Gastrocnemius medialis (tissue), 4 donors: ENCODE data around the gene PPP2R2C. TPM values are rescaled to one million over a fixed set of nuclear protein-coding genes. Genes with fewer than 3 reads are reported as not detected.

Experiments
- ATAC-seq, 2 donors: fragments of 150-250 bp; one replicate each; pipeline ENCODE4 v1.9.1; 2016
- DNase-seq, 2 donors: peaks; one replicate each; pipeline ENCODE4 v3.0.0-alpha.2; 2019
- H3K27ac ChIP-seq, 4 donors: fragments of 200-600 bp; sonication (generic); 1 replicate in 1 of 4; 2 replicates in 3 of 4; pipeline ENCODE4 v1.5.1; 2016 to 2018; ENCODE audit warnings: mild to moderate bottlenecking in 2 of 4, moderate library complexity in 1 of 4
- H3K27me3 ChIP-seq, 3 donors: fragments of 200-600 bp; sonication (generic) in 2 of 3; 1 replicate in 1 of 3; 2 replicates in 2 of 3; pipeline versions ENCODE4 v1.5.1 to v1.6.0; 2016 to 2019; ENCODE audit warnings: mild to moderate bottlenecking in 1 of 3, moderate library complexity in 1 of 3
- H3K36me3 ChIP-seq, 2 donors: fragments of 200-600 bp; sonication (generic) in 1 of 2; one replicate each; pipeline ENCODE4 v1.5.1; 2017 to 2018
- H3K4me1 ChIP-seq, 2 donors: fragments of 200-600 bp; sonication (generic) in 1 of 2; one replicate each; pipeline ENCODE4 v1.5.1; 2016 to 2017; ENCODE audit warnings: mild to moderate bottlenecking in 2 of 2
- H3K4me3 ChIP-seq, 4 donors: fragments of 200-600 bp; sonication (generic) in 3 of 4; 1 replicate in 1 of 4; 2 replicates in 3 of 4; pipeline ENCODE4 v1.5.1; 2016 to 2019; ENCODE audit warnings: mild to moderate bottlenecking in 2 of 4
- H3K9me3 ChIP-seq, 3 donors: fragments of 200-600 bp; sonication (generic) in 2 of 3; 1 replicate in 1 of 3; 2 replicates in 2 of 3; pipeline ENCODE4 v1.5.1; 2016 to 2019
- POLR2A ChIP-seq, 2 donors: fragments of 450-650 bp; IDR thresholded peaks; one replicate each; pipeline ENCODE4 v1.6.1; 2017; ENCODE audit warnings: antibody characterized with exemption in 2 of 2, mild to moderate bottlenecking in 2 of 2, moderate library complexity in 2 of 2
- in situ Hi-C, 4 donors: fragments of 200-750 bp; cut with MboI; loops; one replicate each; pipeline versions ENCODE4 v1.15.0 to v1.8.0; 2017; ENCODE audit warnings: low sequenced_read_pairs in 4 of 4
- intact Hi-C: fragments of 100-400 bp; cut with DNase I; formaldehyde crosslinking; loops from one replicate; pipeline ENCODE4 v1.15.1; 2023; ENCODE audit warnings: low total_unique reads
- total RNA-seq, 4 donors: library from RNA; depleted of rRNA; stranded (reverse); fragments of >200 nt; gene quantifications; one replicate each; pipeline versions ENCODE4 v1.1.0 to v1.2.3, GENCODE V29; 2016
- TF ChIP-seq, protein P1 (sequence below), 5 experiments: fragments of 450-650 bp in 3 of 5; fragments of 200-600 bp in 2 of 5; sonication (generic) in 2 of 5; IDR thresholded peaks in 4 of 5; conservative IDR thresholded peaks in 1 of 5; 1 replicate in 4 of 5; 2 replicates in 1 of 5; pipeline ENCODE4 v1.5.1; 2016 to 2019; ENCODE audit warnings: antibody characterized with exemption in 5 of 5, mild to moderate bottlenecking in 3 of 5, moderate library complexity in 3 of 5

PPP2R2C gene
- total RNA-seq, 4 donors from 2014 or later, result 0.44 to 2.7 (median 0.62) TPM

DNA sequence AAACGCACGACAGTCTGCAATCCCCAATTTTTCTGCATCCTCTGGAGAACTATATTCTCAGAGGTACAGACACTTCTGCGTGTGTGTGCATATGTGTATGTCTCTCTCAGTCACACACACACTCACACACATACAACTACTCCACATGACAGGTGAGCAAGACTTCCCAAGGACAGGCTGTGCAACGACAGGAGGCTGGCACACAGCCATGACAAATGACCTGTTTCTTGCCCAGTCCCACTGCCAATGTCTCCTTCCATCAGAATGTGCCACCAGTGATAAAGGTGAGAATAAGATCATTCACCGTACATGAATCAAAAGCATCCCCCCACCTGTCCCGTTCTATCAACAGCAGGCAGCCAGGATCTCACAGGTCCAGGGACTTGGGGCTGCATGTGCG lies 52.4 kb downstream of the PPP2R2C start:
- Histone ChIP-seq H3K9me3 (no peaks in the 10 kb centered on the region), H3K4me3 (no peak overlapping the region), H3K27ac (no peak overlapping the region), H3K27me3 (peaks cover 0 to 11% (median 0%) of the 10 kb centered on the region in 3 donors), H3K4me1 (no peaks in the 10 kb centered on the region), H3K36me3 (no peaks in the 10 kb centered on the region)
- in situ Hi-C loops, result no loop called here
- no peak for DNase-seq
- intact Hi-C loops, result no loop called here
- no peak for ATAC-seq
- TF ChIP-seq POLR2A (IDR thresholded peaks at IDR 0.05), result no peak
- TF ChIP-seq, protein P1, sequence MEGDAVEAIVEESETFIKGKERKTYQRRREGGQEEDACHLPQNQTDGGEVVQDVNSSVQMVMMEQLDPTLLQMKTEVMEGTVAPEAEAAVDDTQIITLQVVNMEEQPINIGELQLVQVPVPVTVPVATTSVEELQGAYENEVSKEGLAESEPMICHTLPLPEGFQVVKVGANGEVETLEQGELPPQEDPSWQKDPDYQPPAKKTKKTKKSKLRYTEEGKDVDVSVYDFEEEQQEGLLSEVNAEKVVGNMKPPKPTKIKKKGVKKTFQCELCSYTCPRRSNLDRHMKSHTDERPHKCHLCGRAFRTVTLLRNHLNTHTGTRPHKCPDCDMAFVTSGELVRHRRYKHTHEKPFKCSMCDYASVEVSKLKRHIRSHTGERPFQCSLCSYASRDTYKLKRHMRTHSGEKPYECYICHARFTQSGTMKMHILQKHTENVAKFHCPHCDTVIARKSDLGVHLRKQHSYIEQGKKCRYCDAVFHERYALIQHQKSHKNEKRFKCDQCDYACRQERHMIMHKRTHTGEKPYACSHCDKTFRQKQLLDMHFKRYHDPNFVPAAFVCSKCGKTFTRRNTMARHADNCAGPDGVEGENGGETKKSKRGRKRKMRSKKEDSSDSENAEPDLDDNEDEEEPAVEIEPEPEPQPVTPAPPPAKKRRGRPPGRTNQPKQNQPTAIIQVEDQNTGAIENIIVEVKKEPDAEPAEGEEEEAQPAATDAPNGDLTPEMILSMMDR (IDR thresholded peaks at IDR 0.05 in 4 of 5, conservative IDR thresholded peaks at IDR 0.05 in 1 of 5), result no peak

DNA sequence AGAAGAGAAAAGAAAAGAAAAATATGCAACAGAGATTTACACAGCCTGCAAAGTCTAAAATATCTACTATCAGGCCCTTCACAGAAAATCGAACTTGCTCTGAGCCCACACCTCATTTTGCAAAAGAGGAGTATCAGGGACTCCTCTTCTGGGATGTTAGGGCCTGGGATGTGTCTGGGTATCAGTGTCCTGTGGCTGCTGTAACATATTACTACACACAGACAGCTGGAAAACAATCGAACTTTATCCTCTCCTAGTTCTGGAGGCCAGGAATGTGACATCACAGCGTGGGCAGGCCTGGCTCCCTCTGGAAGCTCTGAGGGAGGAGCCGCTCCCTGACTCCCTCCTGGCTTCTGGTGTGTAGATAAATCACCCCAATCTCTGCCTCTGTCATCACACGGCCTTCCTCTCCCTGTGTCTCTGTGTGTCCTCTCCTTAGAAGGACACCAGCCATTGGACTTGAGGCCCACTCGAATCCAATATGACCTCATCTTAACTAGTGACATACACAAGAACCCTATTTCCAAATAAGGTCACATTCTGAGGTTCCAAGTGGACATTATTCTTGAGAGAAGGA lies 52.9 kb downstream of the PPP2R2C start:
- no peak for DNase-seq
- peaks cover 0 to 11% (median 0%) of the 10 kb centered on the region in 3 donors for H3K27me3 ChIP-seq

DNA sequence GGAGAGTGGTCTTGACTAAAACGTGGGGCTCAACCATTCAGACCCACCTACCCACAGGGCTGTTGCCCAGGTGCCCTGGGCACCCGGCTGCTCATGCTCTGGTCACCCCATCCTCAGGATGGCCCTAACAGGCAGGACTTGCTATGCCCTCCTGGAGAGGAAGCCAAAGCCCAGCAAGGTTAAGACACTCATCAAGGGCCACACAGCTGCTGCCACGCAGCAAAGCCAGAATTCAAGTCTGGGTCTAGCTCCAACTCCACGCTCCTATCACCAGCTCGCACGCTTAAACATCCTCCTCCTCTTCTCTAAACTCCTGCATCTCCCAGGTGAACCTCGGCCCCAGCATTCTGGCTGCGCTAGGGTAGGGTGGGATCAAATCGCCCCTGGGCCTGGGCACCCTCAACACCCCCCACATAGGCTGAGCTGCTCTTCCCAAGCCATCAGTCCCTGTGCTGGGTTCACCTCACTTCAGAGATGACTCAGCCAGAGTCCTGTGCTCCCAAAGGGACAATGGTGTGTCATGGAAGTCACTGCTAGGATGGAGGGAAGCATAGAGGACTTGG lies 54.1 kb downstream of the PPP2R2C start:
- Histone ChIP-seq H3K9me3 (no peaks in the 10 kb centered on the region), H3K27ac (no peak overlapping the region), H3K36me3 (no peaks in the 10 kb centered on the region), H3K4me1 (no peaks in the 10 kb centered on the region), H3K4me3 (no peak overlapping the region), H3K27me3 (peaks cover 0 to 11% (median 0%) of the 10 kb centered on the region in 3 donors)
- ATAC-seq (no peak), DNase-seq (no peak)
- TF ChIP-seq, protein P1 (IDR thresholded peaks at IDR 0.05 in 4 of 5, conservative IDR thresholded peaks at IDR 0.05 in 1 of 5), result no peak
- TF ChIP-seq POLR2A (IDR thresholded peaks at IDR 0.05), result no peak
- intact Hi-C loops, result no loop called here
- in situ Hi-C loops, result no loop called here

More for the DNA sequence above, 52.9 kb downstream of the PPP2R2C start:
- no peaks in the 10 kb centered on the region for H3K9me3 ChIP-seq
- TF ChIP-seq POLR2A (IDR thresholded peaks at IDR 0.05), result no peak
- no peaks in the 10 kb centered on the region for H3K36me3 ChIP-seq
- no peak overlapping the region for H3K27ac ChIP-seq
- H3K4me1 ChIP-seq, result no peaks in the 10 kb centered on the region
- in situ Hi-C loops (no loop called here), intact Hi-C loops (no loop called here)
- no peak overlapping the region for H3K4me3 ChIP-seq
- no peak for ATAC-seq

DNA sequence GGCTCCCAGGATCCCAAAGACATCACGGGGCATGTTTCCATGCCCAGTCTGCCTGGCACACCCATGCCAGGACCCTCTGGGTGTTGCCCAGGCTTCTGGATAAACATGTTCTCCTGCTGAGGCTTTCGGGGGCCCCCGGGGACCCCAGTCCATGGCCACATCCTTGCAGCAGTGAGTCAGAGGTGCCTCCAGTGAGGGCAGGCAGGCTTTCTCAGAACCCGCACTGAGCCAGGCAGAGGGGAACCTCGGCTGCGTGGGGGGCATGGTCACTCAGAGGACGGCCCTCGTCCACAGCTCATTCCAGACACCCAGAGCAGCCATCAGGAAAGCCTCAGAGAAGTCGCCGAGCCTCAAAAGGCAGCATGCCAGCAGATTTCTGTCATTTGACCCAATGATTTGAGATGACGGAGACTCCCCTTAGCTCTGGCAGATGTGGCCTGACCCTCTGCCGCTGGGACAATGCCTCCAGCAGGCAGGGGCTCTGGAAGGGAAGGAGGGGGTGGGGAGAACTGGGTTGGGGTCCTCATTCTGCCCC lies 54.8 kb downstream of the PPP2R2C start:
- DNase-seq (no peak), ATAC-seq (no peak)
- Histone ChIP-seq H3K36me3 (no peaks in the 10 kb centered on the region), H3K27me3 (peaks cover 0 to 11% (median 0%) of the 10 kb centered on the region in 3 donors), H3K4me3 (no peak overlapping the region), H3K27ac (no peak overlapping the region), H3K4me1 (no peaks in the 10 kb centered on the region), H3K9me3 (no peaks in the 10 kb centered on the region)
- intact Hi-C loops (no loop called here), in situ Hi-C loops (no loop called here)
- no peak for TF ChIP-seq POLR2A (IDR thresholded peaks at IDR 0.05)
- TF ChIP-seq, protein P1 (IDR thresholded peaks at IDR 0.05 in 4 of 5, conservative IDR thresholded peaks at IDR 0.05 in 1 of 5), result no peak

DNA sequence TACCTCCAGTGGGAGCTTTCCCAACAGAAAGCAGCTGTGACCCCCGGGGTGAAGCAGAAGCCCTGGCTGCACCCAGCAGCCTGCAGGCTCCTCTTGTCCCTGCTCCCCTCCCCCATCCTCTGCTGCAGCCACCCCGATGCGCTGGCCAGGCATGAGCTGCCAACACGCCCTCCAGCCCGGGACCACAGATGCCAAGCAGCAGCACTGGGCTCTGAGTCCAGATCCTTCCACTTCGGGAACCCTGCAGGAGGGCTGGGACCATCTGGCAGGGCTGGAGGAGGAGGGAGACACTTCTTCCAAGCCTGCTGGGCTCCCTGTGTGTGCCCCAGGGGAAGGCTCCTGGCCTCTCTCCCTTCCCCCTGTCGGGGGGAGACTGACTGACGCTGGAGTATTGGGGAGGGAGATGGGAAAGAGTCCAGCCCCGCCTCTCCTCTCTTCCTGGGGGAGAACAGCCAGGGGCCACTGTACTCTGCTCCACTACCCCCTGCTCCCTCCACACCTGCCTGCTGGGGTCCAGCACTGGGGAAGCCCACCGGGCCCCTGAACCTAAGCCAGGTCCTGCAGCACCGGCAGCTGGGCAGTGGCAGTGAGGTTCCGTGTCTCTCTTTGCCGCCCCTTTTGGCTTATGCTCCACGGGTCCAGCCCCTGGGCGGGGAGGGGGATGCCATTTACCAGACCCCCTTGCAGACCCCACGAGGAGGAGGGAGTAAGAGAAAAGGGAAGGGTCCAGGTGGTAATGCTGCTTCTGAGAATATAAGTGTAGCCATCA lies 55.7 kb downstream of the PPP2R2C start:
- Histone ChIP-seq H3K27ac (no peak overlapping the region), H3K36me3 (no peaks in the 10 kb centered on the region), H3K27me3 (peaks cover 0 to 11% (median 0%) of the 10 kb centered on the region in 3 donors), H3K4me1 (no peaks in the 10 kb centered on the region), H3K4me3 (no peak overlapping the region), H3K9me3 (no peaks in the 10 kb centered on the region)
- no peak for TF ChIP-seq POLR2A (IDR thresholded peaks at IDR 0.05)
- TF ChIP-seq, protein P1 (IDR thresholded peaks at IDR 0.05 in 4 of 5, conservative IDR thresholded peaks at IDR 0.05 in 1 of 5), result no peak
- intact Hi-C loops, result no loop called here
- in situ Hi-C loops, result no loop called here
- ATAC-seq (no peak), DNase-seq (no peak)
